Spleen (tissue), 11 donors: Measurements from ENCODE around the gene NUDT5. TPM values are rescaled to one million over a fixed set of nuclear protein-coding genes. Genes with fewer than 3 reads are reported as not detected.
A peak's percentile ranks its signal among the peaks of the same experiment; 100 is the strongest.

Source experiments
- DNase-seq: peaks from one replicate; pipeline ENCODE4 v3.0.0-alpha.2; 2020
- H3K27ac ChIP-seq, 8 donors: fragments of 200-600 bp; sonication (generic) in 7 of 8; 1 replicate in 4 of 8; 2 replicates in 4 of 8; pipeline versions ENCODE4 v1.5.0 to v1.8.0; 2016 to 2021; ENCODE audit warnings: inconsistent platforms in 4 of 8, mild to moderate bottlenecking in 4 of 8, moderate library complexity in 1 of 8
- H3K27me3 ChIP-seq, 7 donors: fragments of 200-600 bp; sonication (generic) in 6 of 7; replicated peaks in 1 of 7; 1 replicate in 4 of 7; 2 replicates in 3 of 7; pipeline versions ENCODE4 v1.5.0 to v1.8.0; 2016 to 2021; ENCODE audit warnings: inconsistent platforms in 3 of 7, mild to moderate bottlenecking in 1 of 7
- H3K36me3 ChIP-seq, 6 donors: fragments of 200-600 bp; sonication (generic) in 5 of 6; 1 replicate in 4 of 6; 2 replicates in 2 of 6; pipeline versions ENCODE4 v1.5.0 to v1.8.0; 2016 to 2021; ENCODE audit warnings: inconsistent platforms in 2 of 6
- H3K4me1 ChIP-seq, 6 donors: fragments of 200-600 bp; sonication (generic) in 5 of 6; 1 replicate in 3 of 6; 2 replicates in 3 of 6; pipeline versions ENCODE4 v1.5.0 to v1.8.0; 2016 to 2021; ENCODE audit warnings: inconsistent platforms in 3 of 6
- H3K4me3 ChIP-seq, 8 donors: fragments of 200-600 bp; sonication (generic) in 7 of 8; 1 replicate in 4 of 8; 2 replicates in 4 of 8; pipeline versions ENCODE4 v1.5.0 to v1.8.0; 2016 to 2021; ENCODE audit warnings: inconsistent platforms in 4 of 8, mild to moderate bottlenecking in 4 of 8, moderate library complexity in 2 of 8
- H3K9me3 ChIP-seq, 8 donors: fragments of 200-600 bp; sonication (generic) in 7 of 8; 1 replicate in 4 of 8; 2 replicates in 4 of 8; pipeline versions ENCODE4 v1.5.0 to v1.8.0; 2016 to 2021; ENCODE audit warnings: inconsistent platforms in 4 of 8
- POLR2A ChIP-seq, 3 donors: fragments of 450-650 bp; IDR thresholded peaks; one replicate each; pipeline ENCODE4 v1.5.1; 2017; ENCODE audit warnings: antibody characterized with exemption in 3 of 3, mild to moderate bottlenecking in 1 of 3
- POLR2AphosphoS5 ChIP-seq, 3 donors: sonication (generic); formaldehyde crosslinking; IDR thresholded peaks; one replicate each; pipeline ENCODE4 v1.5.1; 2017; ENCODE audit warnings: antibody characterized with exemption in 3 of 3
- WGBS, 5 donors: extraction: QIAGEN DNeasy Blood & Tissue Kit in 3 of 5; methylation state at CpG; one replicate each; pipeline versions ENCODE4 v1.1.5 to v1.1.7; 2013 to 2018; 5-methylcytosine and 5-hydroxymethylcytosine counted together
- intact Hi-C: fragments of 100-400 bp; cut with DNase I; formaldehyde crosslinking; loops from one replicate; pipeline ENCODE4 v1.15.0; 2023; ENCODE audit warnings: low total_unique reads
- polyA plus RNA-seq, 3 donors: library from polyadenylated mRNA; stranded (reverse); fragments of 200-250 nt; gene quantifications; one replicate each; pipeline ENCODE4 v1.2.1, GENCODE V29; 2013
- total RNA-seq, 7 donors: library from RNA; depleted of rRNA in 3 of 7; stranded (reverse); fragments of >200 nt in 3 of 7; fragmentation: NEBNext Ultra II Directional in 4 of 7; extraction: Animal tissue kit (Norgen Biotek cat#: 25700) in 4 of 7; gene quantifications; one replicate each; pipeline versions ENCODE4 v1.1.0 to v1.2.1, GENCODE V29; 2016 to 2021
- TF ChIP-seq, protein P1 (sequence below), 11 experiments: fragments of 200-600 bp in 7 of 11; fragments of 450-650 bp in 4 of 11; sonication (generic) in 4 of 11; IDR thresholded peaks in 8 of 11; conservative IDR thresholded peaks in 3 of 11; 1 replicate in 7 of 11; 2 replicates in 4 of 11; pipeline versions ENCODE4 v1.4.0 to v1.8.0; 2016 to 2021; ENCODE audit warnings: antibody characterized with exemption in 11 of 11, inconsistent platforms in 4 of 11, mild to moderate bottlenecking in 1 of 11
- donor health status: healthy with polysubstance abuse.
- donor health status: DM: no; HTN: no; CAD: no; lungs with moderate emphysema.
- donor health status: DM: no; HTN: no; CAD: no.
- donor health status: Bipolar disorder and iron deficiency.
- donor health status: healthy.
- donor health status: DM: no; HTN: no; CAD: no.
- donor health status: DM: yes; HTN: yes; CAD: no.

The NUDT5 gene
- total and polyA plus RNA-seq, 10 donors: 32.5 to 63.4 (median 41.4) TPM

DNA sequence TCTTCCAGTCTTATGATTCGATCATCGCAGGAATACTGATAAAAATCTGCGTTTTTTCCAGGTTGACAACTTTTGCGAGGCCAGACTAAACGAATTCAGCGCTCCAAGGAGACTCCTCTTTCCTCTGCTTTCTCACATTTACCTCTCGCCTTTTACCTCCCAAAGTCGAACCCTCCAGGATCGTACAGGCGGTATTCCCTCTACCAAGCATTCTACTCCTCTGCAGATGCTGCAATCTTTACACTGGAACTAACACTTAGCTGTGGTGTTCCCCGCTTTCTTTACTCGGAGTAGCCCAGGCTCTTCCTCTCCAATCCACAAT lies 449 bp downstream of the NUDT5 start:
- Histone ChIP-seq H3K4me1 (peaks cover 20 to 86% (median 55%) of the 10 kb centered on the region in 6 donors), H3K27ac (peak overlapping the region; percentile 83 to 97 (median 94)), H3K4me3 (peak overlapping the region; percentile 77 to 100 (median 94)), H3K9me3 (no peaks in the 10 kb centered on the region), H3K36me3 (peaks cover 0 to 36% (median 9%) of the 10 kb centered on the region in 6 donors), H3K27me3 (no peaks in the 10 kb centered on the region)
- no peak for DNase-seq
- WGBS, 5 donors: 0 to 1% (median 0%) methylated on average over 12 of the region's 12 CpGs
- TF ChIP-seq POLR2AphosphoS5 (IDR thresholded peaks at IDR 0.05) (no peak), POLR2A (IDR thresholded peaks at IDR 0.05) (no peak)
- TF ChIP-seq, protein P1, sequence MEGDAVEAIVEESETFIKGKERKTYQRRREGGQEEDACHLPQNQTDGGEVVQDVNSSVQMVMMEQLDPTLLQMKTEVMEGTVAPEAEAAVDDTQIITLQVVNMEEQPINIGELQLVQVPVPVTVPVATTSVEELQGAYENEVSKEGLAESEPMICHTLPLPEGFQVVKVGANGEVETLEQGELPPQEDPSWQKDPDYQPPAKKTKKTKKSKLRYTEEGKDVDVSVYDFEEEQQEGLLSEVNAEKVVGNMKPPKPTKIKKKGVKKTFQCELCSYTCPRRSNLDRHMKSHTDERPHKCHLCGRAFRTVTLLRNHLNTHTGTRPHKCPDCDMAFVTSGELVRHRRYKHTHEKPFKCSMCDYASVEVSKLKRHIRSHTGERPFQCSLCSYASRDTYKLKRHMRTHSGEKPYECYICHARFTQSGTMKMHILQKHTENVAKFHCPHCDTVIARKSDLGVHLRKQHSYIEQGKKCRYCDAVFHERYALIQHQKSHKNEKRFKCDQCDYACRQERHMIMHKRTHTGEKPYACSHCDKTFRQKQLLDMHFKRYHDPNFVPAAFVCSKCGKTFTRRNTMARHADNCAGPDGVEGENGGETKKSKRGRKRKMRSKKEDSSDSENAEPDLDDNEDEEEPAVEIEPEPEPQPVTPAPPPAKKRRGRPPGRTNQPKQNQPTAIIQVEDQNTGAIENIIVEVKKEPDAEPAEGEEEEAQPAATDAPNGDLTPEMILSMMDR (IDR thresholded peaks at IDR 0.05 in 8 of 11, conservative IDR thresholded peaks at IDR 0.05 in 3 of 11): no peak
- intact Hi-C loops: no loop called here

DNA sequence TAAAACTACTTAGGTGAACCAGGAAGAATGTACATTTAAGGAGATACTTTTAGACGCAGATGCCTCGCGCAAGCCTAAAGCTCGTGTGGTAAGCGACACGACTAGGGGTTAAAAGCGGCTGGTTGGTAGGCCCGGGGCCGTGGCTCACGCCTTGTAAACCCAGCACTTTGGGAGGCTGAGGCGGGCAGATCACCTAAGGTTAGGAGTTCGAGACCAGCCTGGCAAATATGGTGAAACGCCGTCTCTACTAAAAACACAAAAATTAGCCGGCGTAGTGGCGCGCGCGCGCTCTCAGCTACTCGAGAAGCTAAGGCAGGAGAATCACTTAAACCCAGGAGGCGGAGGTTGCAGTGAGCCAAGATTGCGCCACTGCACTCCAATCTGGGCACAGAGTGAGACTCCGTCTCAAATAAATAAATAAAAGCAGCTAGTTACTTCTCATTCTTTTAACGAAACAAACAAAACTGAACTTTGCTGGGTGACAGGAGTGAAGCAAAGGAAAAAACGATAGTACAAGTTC lies 879 bp downstream of the NUDT5 start:
- TF ChIP-seq POLR2A (IDR thresholded peaks at IDR 0.05): no peak
- TF ChIP-seq, protein P1 (IDR thresholded peaks at IDR 0.05 in 8 of 11, conservative IDR thresholded peaks at IDR 0.05 in 3 of 11): no peak
- peak in 1 of 3 donors; percentile 9 for TF ChIP-seq POLR2AphosphoS5 (IDR thresholded peaks at IDR 0.05)
- Histone ChIP-seq H3K27me3 (no peaks in the 10 kb centered on the region), H3K4me1 (peaks cover 20 to 84% (median 55%) of the 10 kb centered on the region in 6 donors), H3K4me3 (peak overlapping the region; percentile 77 to 100 (median 94)), H3K9me3 (no peaks in the 10 kb centered on the region), H3K27ac (peak overlapping the region; percentile 17 to 97 (median 94)), H3K36me3 (peaks cover 0 to 36% (median 9%) of the 10 kb centered on the region in 6 donors)
- intact Hi-C loops: no loop called here
- DNase-seq: peak; percentile 82
- 7 to 19% (median 10%) methylated on average over 27 of the region's 27 CpGs for WGBS, 5 donors

DNA sequence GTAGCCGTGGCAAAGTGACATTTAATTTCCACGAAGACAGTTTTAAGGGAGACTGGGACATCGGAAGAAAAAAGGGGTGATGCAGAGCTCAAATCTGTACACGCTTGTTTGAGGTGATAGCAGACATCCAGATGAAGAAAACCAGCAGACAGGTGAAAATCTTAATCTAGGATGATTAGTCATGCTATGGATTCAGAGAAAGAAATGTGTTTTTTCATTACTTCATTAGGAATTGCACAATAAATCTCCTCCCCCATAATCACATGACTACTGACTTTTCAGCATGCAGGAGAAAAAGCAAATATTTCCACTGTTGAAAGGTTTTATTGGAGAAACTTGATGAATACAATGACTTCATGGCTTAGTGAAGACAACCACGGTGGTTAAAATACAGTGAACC lies 2.5 kb downstream of the NUDT5 start:
- Histone ChIP-seq H3K4me3 (no peak overlapping the region), H3K4me1 (peaks cover 19 to 67% (median 47%) of the 10 kb centered on the region in 6 donors), H3K36me3 (peaks cover 0 to 32% (median 0%) of the 10 kb centered on the region in 6 donors), H3K27me3 (no peaks in the 10 kb centered on the region), H3K9me3 (no peaks in the 10 kb centered on the region), H3K27ac (no peak overlapping the region)
- TF ChIP-seq POLR2A (IDR thresholded peaks at IDR 0.05): no peak
- no peak for TF ChIP-seq POLR2AphosphoS5 (IDR thresholded peaks at IDR 0.05)
- TF ChIP-seq, protein P1 (IDR thresholded peaks at IDR 0.05 in 8 of 11, conservative IDR thresholded peaks at IDR 0.05 in 3 of 11): no peak
- no peak for DNase-seq
- intact Hi-C loops: no loop called here
- 89 to 94% (median 93%) methylated on average over 5 of the region's 5 CpGs for WGBS, 5 donors

DNA sequence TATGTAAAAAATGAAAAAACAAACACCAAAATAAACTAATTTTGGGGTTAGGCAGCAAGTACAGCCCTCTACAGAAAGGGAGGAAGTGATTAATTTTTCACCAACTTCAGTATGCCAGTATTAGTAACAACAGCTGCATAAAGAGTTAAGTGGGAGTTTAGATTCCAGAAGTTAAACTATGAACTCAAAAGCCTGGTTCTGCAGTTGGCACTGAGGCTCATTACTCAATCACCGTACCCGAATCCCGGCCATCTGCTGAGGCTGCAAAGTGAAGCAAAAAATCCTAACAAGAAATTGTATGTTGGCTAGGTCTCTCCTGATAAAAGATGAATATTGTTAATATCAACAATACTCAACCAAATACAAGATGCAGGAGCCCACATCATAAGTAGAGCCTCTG lies 4.0 kb downstream of the NUDT5 start:
- 34 to 66% (median 51%) methylated on average over 3 of the region's 3 CpGs for WGBS, 5 donors
- no peak for DNase-seq
- peak overlapping the region in 1 of 8 donors; percentile 37 for H3K27ac ChIP-seq
- H3K4me1 ChIP-seq: peaks cover 6 to 56% (median 32%) of the 10 kb centered on the region in 6 donors
- H3K27me3 ChIP-seq: no peaks in the 10 kb centered on the region
- H3K4me3 ChIP-seq: no peak overlapping the region
- TF ChIP-seq POLR2A (IDR thresholded peaks at IDR 0.05): no peak
- TF ChIP-seq POLR2AphosphoS5 (IDR thresholded peaks at IDR 0.05): no peak
- TF ChIP-seq, protein P1 (IDR thresholded peaks at IDR 0.05 in 8 of 11, conservative IDR thresholded peaks at IDR 0.05 in 3 of 11): no peak
- H3K36me3 ChIP-seq: peaks cover 0 to 42% (median 3%) of the 10 kb centered on the region in 6 donors
- intact Hi-C loops: no loop called here
- H3K9me3 ChIP-seq: no peaks in the 10 kb centered on the region
